Mammary epithelial cell (primary cell): Measurements from ENCODE around the gene KIFAP3.

Source experiments
- EZH2 ChIP-seq: IDR thresholded peaks from 2 replicates; pipeline ENCODE4 v1.6.1; 2012; ENCODE audit warnings: low read length, inconsistent platforms, borderline replicate concordance
- TF ChIP-seq, protein P1 (sequence below), 2 donors: IDR thresholded peaks in 1 of 2; conservative IDR thresholded peaks in 1 of 2; 2 replicates each; pipeline ENCODE4 v1.5.1; 2011 to 2012; ENCODE audit warnings: inconsistent platforms in 2 of 2, low read length in 2 of 2, mild to moderate bottlenecking in 2 of 2, control low read depth in 1 of 2, low read depth in 1 of 2; ENCODE audit not compliant: insufficient read depth in 1 of 2; ENCODE audit errors: extremely low read depth in 1 of 2

DNA sequence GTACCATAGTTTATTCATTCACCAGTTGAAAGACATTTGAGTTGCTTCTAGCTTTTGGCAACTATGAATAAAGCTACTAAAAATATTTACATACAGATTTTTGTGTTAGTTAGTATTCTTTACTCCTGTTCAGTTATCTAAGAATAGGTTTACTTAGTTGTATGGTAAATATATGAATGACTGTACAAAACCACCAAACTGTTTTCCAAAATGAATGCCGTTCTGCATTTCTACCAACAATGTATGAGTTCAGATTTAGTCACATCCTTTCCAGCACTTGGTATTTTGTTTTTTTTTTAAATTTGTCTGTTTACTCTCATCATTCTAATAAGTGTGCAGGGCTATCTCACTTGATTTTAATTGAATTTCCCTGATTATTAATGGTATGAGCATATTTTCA is 3.4 kb upstream of the KIFAP3 start:
- TF ChIP-seq, protein P1, sequence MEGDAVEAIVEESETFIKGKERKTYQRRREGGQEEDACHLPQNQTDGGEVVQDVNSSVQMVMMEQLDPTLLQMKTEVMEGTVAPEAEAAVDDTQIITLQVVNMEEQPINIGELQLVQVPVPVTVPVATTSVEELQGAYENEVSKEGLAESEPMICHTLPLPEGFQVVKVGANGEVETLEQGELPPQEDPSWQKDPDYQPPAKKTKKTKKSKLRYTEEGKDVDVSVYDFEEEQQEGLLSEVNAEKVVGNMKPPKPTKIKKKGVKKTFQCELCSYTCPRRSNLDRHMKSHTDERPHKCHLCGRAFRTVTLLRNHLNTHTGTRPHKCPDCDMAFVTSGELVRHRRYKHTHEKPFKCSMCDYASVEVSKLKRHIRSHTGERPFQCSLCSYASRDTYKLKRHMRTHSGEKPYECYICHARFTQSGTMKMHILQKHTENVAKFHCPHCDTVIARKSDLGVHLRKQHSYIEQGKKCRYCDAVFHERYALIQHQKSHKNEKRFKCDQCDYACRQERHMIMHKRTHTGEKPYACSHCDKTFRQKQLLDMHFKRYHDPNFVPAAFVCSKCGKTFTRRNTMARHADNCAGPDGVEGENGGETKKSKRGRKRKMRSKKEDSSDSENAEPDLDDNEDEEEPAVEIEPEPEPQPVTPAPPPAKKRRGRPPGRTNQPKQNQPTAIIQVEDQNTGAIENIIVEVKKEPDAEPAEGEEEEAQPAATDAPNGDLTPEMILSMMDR (conservative IDR thresholded peaks at IDR 0.05 in 1 of 2, IDR thresholded peaks at IDR 0.05 in 1 of 2; ENCODE audit: extremely low read depth in 1 of 2, insufficient read depth in 1 of 2, low read depth in 1 of 2, low read length in 2 of 2): no peak
- TF ChIP-seq EZH2: no peak
